GM04503 (cell line): ENCODE data around the gene ZC3H12C.

Experiments
- DNase-seq: peaks from one replicate; pipeline ENCODE4 v3.0.0-alpha.2; 2012; ENCODE audit warnings: low read depth

ZC3H12C gene

DNA sequence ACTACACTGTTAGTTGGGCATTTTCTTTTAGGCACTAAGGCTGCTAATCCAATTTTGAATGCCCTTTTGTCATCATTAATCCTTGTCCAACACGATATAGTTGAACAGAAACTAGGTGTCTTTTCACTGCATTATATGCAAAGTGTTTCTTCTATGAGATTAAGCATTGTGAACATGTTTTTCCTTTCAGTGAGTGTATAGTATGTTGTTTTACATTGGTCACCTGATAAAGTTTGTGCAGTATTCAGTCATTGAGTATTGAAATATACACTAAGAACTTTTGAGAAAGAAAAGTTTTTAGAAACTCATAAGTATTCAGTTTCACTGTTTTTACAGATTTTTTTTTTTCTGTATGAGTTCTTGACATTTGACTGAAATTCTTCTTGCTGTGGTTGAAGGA, 59.0 kb downstream of the ZC3H12C start:
- no peak for DNase-seq

DNA sequence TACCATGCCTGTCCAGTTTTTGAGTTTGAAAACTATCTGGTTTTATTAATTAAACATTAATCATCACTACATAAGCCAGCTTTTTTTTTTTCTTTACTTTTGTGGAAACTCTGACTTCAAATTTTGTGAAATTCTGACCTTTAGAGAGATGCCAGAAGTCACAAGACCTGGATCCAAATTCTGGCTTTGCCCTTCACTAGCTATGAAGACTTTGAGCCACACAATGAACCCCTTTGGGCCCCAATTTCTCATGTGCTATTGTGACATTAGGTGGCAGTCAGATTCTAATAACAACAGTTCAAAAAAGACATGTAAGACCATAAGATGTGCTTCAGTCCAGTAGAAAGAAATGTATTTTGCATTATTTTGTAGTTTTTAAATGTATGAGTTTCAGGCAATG, 60.3 kb downstream of the ZC3H12C start:
- no peak for DNase-seq

DNA sequence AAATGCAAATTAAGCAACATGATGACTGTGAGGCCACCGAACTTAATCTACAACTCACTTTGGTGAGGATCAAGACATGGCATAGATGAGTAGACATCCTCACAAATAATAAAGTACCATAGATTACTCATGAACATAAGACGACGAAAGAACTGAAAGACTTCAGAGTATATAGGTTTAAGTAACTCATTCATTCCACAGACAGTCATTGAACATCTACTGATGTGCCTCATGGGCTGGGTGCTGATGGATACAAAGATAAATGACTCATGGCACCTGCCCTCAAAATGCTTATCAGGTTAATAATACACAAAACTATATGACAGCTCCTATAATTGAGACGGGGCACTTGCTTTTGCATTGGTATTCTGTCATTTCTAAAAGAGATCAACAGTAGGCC, 63.3 kb downstream of the ZC3H12C start:
- no peak for DNase-seq

DNA sequence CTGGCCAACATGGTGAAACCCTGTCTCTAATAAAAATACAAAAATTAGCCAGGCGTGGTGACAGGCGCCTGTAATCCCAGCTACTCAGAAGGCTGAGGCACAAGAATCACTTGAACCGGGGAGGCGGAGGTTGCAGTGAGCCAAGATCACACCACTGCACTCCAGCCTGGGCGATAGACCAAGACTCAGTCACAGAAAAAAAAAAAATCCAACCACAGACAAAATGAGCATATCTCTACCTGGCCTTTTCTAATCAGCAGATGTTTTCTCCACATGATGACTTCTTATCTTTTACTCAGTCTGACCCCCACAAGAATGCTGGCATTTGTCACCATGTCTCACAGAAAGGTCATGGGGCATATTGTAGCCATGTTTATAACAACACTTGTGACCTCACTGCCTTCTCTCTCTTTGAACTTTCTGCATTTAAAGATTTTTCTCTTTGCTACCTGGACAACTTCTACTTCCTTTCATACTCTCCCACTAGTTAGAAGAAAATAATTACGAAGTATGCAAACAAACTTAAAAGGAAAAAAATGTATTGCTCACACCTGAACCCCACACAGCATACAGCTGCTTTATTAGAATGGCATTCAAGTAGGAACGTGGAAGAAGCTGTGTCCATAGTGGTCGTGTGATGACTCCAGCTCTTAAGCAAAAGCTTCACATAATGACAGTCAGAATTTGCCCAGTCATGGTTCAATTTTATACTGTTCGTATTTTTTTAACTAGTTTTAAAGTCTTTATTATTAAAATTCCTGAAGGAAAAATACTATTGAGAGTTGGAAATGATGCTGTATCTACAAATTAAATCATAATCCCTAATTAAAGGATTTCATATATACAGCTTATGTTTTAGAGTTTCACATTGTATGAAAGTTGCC, 65.4 kb downstream of the ZC3H12C start:
- no peak for DNase-seq

DNA sequence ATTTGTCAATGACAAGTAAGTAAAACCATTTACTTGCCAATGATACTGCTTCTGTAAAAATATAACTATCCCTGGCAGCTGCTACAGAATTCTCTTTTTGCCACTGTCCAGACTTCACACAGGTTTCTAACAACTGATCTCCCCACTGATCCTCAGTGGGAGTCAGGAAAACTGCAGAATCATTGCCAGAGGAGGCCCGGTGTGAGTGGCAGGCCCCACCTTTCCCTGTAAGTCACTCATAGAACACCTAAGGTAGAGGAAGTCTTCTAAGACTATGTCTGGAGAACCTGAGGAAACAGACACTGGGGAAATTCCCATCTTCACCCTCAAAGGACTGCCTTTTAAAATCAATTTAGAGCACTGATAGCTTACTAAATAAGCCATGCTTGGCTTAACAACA, 66.3 kb downstream of the ZC3H12C start:
- DNase-seq = no peak

DNA sequence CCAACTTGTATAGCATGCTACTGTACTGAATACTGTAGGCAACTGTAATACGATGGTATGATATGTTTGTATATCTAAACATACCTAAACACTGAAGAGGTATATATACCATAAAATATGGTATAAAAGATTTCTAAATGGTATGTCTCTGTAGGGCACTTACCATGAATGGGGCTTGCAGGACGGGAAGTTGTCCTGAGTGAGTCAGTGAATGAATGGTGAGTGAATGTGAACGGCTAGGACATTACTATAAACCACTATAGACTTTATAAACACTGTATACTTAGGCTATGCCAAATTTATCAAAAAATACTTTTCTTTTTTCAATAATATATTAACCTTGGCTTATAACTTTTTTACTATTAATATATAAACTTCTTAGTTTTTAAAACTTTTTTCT, 66.8 kb downstream of the ZC3H12C start:
- DNase-seq = no peak

DNA sequence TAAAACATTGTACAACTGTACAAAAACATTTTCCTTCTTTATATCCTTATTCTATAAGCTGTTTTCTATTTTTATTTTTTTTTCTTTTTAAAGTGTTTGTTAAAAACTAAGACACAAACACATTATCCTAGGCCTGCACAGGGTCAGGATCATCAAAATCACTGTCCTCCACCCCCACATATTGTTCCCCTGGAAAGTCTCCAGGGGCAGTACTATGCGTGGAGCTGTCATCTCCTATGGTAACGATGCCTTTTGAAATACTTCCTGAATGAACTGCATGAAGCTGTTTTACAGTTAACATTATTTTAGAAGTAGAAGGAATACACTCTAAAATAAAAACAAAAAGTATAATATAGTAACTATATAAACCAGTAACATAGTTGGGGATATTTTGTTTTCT, 67.2 kb downstream of the ZC3H12C start:
- no peak for DNase-seq

DNA sequence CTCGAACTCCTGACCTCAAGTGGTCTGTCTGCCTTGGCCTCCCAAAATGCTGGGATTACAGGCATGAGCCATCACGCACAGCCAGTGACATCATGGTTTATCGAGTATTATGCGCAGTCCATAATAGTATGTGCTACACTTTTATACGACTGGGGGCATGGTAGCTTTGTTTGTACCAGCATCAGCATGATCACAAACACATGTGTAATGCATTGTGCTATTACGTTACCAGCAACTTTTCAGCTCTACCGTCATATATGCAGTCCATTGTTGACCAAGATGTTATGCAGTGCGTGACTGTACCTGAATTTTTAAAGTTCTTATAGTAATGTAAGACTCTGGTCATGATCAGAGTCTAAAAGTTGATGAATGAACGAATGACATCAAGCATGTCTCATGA, 67.9 kb downstream of the ZC3H12C start:
- DNase-seq = no peak

DNA sequence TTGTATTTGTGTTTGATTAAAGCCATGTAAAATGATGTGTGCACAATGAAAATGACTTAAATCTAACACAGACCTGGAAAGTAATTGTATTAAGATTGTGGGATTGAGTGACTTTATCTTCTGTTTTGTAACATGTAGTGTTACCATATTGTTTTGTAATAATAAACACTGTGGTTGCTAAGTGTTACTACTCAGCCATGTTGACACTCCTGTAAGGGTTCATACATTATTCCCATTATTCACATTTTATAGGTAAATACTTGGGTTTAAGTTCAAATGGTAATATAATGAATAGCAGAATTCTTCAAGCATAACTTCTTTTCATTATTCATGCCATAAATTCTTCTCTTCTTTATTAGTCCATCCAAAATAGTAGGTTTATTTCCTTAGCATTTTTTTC, 69.0 kb downstream of the ZC3H12C start:
- no peak for DNase-seq

DNA sequence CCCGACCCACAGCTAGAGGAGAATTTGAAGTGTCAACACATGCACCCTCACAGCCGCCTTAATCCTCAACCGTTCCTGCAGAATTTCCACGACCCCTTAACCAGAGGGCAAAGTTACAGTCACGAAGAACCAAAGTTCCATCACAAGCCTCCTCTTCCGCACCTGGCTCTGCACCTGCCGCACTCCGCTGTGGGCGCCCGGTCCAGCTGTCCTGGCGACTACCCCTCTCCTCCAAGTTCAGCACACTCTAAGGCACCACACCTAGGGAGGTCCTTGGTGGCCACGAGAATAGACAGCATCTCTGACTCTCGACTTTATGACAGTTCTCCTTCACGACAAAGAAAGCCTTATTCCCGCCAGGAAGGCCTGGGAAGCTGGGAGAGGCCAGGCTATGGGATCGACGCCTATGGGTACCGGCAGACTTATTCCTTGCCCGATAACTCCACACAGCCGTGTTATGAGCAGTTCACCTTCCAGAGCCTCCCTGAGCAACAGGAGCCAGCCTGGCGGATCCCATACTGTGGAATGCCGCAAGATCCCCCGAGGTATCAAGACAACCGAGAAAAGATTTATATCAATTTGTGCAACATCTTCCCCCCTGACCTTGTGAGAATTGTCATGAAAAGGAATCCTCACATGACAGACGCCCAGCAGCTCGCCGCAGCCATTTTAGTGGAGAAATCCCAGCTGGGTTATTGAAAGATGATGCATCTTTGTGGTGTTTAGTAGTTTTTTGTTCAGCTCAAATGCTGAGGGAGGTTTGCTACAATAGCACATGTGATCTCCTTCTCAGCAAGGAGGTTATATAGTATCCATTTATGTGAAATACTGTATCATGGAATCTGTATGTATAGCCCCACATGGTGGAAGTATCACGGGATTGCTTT, 72.1 kb downstream of the ZC3H12C start:
- DNase-seq = no peak

DNA sequence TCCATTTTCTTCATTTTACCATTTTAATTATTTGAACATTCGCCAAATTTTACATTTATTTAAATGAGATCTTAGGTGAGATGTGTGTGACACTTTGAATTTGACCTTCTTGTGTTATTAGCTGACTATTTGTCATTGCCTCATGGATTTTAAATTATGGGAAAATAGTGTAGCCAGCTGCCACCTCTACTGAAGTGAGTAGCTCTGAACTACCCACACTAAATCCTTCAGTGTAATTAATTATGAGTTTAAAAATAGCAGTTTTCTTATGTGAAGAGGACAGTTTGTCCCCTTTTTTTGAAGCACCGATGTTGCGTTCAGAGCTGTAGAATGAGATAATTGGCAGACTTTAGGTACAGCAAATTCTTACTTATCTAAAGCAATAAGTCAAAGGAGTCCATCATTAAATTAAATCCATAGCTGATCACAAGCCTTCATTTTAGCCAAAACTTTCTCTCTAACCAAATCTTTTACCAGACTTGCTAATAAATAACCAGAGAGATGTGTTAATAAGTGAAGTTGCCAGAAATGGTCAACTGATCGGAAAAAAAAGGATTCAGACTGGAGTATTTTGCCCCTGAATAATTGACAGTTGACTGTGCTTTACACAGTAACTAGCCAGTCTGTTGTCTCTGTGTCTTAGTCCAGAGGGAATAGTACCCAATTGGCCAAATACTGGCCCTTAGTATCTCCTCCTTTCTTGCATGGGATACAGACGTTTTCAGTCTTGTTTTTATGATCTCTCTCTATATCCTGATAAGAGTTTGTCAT, 75.0 kb downstream of the ZC3H12C start:
- no peak for DNase-seq

DNA sequence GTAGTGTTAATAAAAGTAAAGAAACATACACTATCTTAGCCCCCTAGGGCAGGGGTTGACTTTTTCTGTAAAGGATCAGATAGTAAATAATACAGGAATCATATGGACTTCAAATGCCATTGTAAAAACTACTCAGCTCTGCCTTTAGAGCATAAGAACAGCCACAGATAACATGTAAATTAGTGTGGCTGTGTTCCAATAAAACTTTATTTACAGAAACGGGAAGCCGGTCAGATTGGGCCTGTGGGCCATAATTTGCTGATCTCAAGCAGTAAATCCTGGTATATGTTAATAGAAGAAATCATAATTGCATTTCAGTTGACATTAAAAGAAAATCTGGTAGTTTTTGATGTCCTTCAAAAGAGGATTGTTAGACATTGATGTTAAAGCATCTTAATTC, 76.5 kb downstream of the ZC3H12C start:
- DNase-seq = no peak

DNA sequence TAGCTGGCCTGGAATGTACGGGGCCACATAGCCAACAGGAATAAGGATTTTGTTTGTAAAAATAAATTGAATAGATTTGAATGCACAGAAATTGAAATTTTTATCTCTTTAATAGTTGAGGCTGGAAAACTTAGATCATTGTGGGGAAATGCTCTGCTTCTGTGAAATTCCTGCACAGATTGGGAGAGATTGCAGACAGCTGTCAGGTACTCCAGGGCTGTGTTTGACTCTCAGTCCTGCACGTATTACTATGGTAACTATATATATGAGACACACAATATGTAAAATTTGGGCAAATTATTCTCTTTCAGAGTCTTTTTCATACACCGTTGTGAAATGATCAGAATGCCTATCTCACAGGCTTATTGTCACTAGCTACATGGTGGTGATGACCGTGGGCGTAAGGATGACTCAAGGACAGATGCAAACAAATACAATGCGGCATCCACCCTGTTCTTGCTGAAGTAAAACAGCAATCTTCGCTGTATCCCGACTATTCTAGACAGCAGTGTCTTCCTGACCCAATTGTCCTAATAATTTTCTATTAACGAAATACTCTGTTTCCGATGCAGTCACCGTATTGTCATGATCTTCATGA, 79.4 kb downstream of the ZC3H12C start:
- DNase-seq = no peak

DNA sequence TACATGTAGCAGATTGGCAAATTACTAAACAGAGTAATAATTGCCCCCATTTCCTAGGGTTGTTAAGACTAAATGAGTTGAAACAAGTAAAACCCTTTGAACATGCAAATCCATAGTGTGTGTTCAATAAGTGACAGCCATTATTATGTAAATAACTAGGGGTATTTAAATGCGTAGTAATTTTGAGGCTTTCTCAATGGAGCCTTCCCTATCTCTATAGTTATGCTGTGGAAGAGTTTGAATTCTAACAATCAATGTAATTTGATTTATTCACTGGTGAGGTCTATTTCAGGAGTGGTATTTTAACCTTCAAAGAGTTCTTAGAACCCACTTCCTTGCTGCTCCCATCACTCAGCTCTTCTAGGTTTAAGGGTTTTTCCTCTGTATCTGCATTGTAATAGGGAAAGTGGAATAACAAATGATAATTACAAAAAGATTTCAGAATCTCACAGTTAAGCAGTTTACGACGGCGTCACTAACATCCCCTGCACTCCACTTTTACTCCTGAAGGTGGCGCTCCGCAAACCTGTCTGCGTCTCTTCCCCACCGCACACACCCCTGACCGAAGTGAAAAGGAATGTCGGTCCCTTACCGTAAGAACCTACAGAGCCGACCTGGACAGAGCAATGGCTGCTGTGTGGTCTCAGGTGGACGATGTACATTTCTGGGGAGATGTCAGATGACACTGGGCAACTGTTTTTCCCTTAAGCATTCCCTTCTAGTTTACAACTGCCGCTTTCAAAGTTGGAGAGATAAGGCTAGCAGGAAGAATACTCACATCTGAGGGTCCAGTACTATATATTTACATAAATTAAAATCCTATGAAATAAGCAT, 80.8 kb downstream of the ZC3H12C start:
- DNase-seq = no peak

DNA sequence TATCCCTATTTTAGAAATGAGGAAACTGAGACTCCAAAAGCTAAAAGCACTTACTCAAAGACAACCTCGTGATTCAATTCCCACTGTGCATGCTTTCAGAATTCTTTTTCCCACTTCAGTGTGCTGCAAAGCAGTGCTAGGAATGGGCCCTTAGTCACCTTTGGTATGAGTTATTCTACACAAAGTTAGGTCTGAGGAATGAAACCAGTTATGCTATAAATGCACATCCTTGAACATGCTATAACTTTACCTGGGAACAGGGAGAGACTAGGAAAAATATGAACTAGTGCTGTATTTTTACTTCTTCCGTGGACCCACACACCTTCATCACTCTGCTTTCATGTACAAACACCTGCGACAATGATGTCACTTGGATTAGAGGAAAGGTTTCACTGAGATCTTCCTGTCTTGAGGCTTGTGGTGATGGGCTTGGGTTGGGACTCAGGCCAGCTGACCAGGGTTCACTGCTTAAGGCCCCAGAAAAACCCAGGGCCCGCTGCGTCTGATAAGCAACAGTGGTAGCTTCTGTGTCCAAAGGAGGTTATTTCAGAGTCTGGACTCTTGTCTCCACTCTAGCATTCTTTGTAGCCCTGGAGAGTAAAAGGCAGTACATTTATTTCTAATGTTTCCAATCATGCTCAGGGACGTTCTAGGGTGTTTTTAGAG, 81.6 kb downstream of the ZC3H12C start:
- DNase-seq = no peak

DNA sequence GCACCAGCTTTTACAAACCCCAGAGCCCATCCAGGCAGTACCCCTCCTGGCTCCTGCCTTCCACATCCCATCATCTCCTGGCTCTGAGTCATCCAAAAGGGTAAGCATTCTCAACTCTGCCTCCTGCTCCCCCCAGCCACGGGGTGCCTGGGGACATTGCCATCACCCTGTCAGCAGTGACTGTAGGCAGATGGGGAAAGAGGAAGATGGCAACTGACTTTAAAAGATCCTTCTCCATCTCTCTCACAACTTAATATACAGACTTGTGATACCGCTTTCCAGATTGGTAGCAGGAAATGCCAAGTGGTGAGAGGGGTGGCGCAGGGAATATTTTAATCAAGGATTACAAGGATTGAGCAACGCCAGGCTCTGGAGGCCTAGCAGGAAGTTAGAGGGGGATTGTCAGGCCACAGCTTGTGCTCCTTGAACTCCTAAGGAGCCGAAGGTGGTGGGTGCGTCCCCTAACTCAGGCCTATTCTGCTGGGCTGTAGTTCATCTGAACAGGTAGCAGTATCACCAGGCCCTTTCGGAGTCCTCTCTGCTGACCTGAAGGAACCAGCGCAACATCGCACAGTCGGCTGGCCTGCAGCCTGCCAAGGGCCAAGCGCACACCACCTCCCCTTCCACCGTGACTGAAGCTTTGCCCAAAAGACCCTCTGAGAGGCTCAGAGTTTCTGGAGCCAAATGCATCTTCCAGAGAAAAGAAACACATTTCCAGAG, 83.3 kb downstream of the ZC3H12C start:
- DNase-seq = no peak

DNA sequence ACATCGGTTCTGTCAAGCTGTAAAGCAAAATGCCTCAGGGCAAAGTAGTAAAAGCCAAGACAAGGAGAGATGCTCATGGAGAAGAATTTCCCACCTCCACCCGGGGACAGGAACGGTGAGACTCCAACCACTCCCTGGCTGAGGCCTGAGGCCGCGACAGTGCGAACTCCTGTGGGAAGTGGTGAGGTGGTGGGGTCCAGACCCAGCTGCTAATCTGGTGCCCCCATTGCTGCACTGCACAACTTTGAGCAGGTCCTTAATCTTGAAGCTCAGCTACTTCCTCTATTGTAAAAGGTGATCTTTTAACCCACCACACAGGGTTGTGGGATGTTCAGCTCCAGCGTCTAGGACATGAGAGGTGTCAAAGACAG, 83.9 kb downstream of the ZC3H12C start:
- no peak for DNase-seq

DNA sequence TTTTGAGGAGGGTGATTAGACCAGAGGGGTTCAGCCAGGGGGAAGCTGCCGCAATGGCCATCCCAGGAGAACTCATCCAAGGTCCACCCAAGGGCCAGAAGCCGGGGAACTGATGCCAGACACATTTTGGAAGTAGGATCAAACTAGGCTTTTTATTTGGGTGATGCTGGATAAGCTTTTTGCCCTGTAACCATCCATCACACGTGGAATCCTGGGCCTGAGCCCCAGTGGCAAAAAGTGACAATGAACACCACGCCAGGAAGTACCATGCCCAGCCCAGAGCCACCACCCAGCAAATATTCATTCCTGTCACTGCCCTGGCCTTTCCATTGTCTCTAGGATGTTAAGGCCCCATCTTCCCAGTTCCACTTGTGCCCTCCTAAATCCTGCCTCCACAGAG, 85.9 kb downstream of the ZC3H12C start:
- DNase-seq = no peak

DNA sequence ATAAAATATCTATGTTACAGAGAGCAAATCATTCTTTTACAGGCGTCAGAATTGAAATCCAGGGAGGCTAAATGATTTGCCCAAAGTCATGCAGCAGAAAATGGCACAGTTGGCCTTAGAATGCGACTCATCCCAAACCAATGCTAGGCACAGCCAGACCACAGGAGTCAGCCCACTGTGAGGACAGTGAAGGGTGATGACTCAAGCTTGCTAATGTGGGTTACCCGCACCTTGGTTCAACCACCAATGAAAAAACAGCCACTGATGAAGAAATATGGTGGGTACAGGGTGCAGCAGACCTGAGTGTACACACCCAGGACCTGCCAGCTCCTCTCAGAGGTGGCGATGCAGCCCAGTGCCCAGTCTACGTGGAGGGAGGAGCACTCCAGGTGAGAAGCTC, 89.7 kb downstream of the ZC3H12C start:
- no peak for DNase-seq

DNA sequence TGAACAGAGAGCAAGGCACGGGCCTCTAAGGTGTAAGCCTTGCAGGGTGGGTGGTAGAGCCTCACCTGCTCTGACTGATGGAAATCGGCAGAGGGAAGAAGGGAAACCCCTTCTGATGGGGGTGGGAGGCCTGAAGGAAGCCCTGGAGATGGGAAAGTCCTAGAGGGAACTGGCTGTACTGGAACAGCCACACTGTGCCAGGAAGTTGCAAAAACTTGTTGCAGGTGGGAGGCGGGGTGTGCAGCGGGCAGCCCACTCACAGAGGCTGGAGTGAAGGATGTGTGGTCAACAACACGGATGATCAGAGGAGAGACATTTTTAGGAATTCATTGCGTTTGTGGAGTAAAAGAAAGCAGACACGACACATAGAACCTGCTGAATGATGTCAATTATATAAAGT, 91.3 kb downstream of the ZC3H12C start:
- no peak for DNase-seq
